GM18508 (cell line): Measurements from ENCODE around the gene RHOXF2.
"Not testable (repeated sequence)": the region's sequence is repeated elsewhere in the genome, so short reads cannot be mapped to it uniquely, and the experiment has no call there.

ENCODE experiments used
- ATAC-seq: cut with Tn5 transposase; IDR thresholded peaks from one replicate; pipeline ENCODE4 v1.9.1; 2021; ENCODE audit warnings: moderate number of reproducible peaks; ENCODE audit not compliant: insufficient read depth, unreplicated experiment

Gene RHOXF2

GRCh38 chrX:120196626-120197283 is 38.3 kb downstream of the RHOXF2 start:
- ATAC-seq: not testable (repeated sequence)

GRCh38 chrX:120200851-120201250 is 42.4 kb downstream of the RHOXF2 start:
- ATAC-seq: no peak

- ATAC-seq: no peak
Measured at GRCh38 chrX:120205816-120206753, 47.7 kb downstream of the RHOXF2 start.

GRCh38 chrX:120207009-120207605 is 48.7 kb downstream of the RHOXF2 start:
- no peak for ATAC-seq

GRCh38 chrX:120213438-120214265 is 55.2 kb downstream of the RHOXF2 start:
- no peak for ATAC-seq
